ENCODE results near the gene MXI1.
A peak's percentile ranks its signal among the peaks of the same experiment; 100 is the strongest.

Gene MXI1

GRCh38 chr10:110221044-110221720 is 13.8 kb downstream of the MXI1 start:
- H3K27me3 ChIP-seq (ENCODE audit: insufficient read depth, low read depth, severe bottlenecking): no peaks in the 10 kb centered on the region
- no peak for TF ChIP-seq CTCF (IDR thresholded peaks at IDR 0.05; ENCODE audit: low read depth, low read length)
- H3K36me3 ChIP-seq: no peaks in the 10 kb centered on the region
- no peaks in the 10 kb centered on the region for H3K9me3 ChIP-seq (ENCODE audit: severe bottlenecking)
- no peak for DNase-seq
- no peak overlapping the region for H3K4me3 ChIP-seq (ENCODE audit: low read depth, low read length)
- no peak overlapping the region for H3K27ac ChIP-seq

- TF ChIP-seq CTCF (IDR thresholded peaks at IDR 0.05; ENCODE audit: low read depth, low read length): no peak
- H3K4me3 ChIP-seq (ENCODE audit: low read depth, low read length): no peak overlapping the region
- no peaks in the 10 kb centered on the region for H3K27me3 ChIP-seq (ENCODE audit: insufficient read depth, low read depth, severe bottlenecking)
- no peaks in the 10 kb centered on the region for H3K36me3 ChIP-seq
- peak; percentile 37 for DNase-seq
- no peak overlapping the region for H3K27ac ChIP-seq
- no peaks in the 10 kb centered on the region for H3K9me3 ChIP-seq (ENCODE audit: severe bottlenecking)
Observed at GRCh38 chr10:110221721-110222261, 14.4 kb downstream of the MXI1 start.

- H3K27ac ChIP-seq: no peak overlapping the region
- no peak overlapping the region for H3K4me3 ChIP-seq (ENCODE audit: low read depth, low read length)
- no peaks in the 10 kb centered on the region for H3K27me3 ChIP-seq (ENCODE audit: insufficient read depth, low read depth, severe bottlenecking)
- no peak for DNase-seq
- no peak for TF ChIP-seq CTCF (IDR thresholded peaks at IDR 0.05; ENCODE audit: low read depth, low read length)
- H3K36me3 ChIP-seq: no peaks in the 10 kb centered on the region
- no peaks in the 10 kb centered on the region for H3K9me3 ChIP-seq (ENCODE audit: severe bottlenecking)
Observed at GRCh38 chr10:110222641-110223297, 15.4 kb downstream of the MXI1 start.

- no peaks in the 10 kb centered on the region for H3K27me3 ChIP-seq (ENCODE audit: insufficient read depth, low read depth, severe bottlenecking)
- TF ChIP-seq CTCF (IDR thresholded peaks at IDR 0.05; ENCODE audit: low read depth, low read length): no peak
- H3K36me3 ChIP-seq: no peaks in the 10 kb centered on the region; the same call in 1 of the 2 replicates
- no peak for DNase-seq
- H3K9me3 ChIP-seq (ENCODE audit: severe bottlenecking): no peaks in the 10 kb centered on the region
- H3K27ac ChIP-seq: no peak overlapping the region
- H3K4me3 ChIP-seq (ENCODE audit: low read depth, low read length): no peak overlapping the region
Observed at GRCh38 chr10:110223298-110223925, 16.0 kb downstream of the MXI1 start.

- peaks cover 7% of the 10 kb centered on the region; the same call in 1 of the 2 replicates for H3K36me3 ChIP-seq
- TF ChIP-seq CTCF (IDR thresholded peaks at IDR 0.05; ENCODE audit: low read depth, low read length): no peak
- H3K27ac ChIP-seq: no peak overlapping the region
- DNase-seq: no peak
- peak overlapping the region; percentile 54 for H3K4me3 ChIP-seq (ENCODE audit: low read depth, low read length)
- H3K27me3 ChIP-seq (ENCODE audit: insufficient read depth, low read depth, severe bottlenecking): no peaks in the 10 kb centered on the region
- H3K9me3 ChIP-seq (ENCODE audit: severe bottlenecking): no peaks in the 10 kb centered on the region
Observed at GRCh38 chr10:110224992-110225391, 17.6 kb downstream of the MXI1 start.

Data from WERI-Rb-1 (cell line).